C4-2B (cell line): ENCODE measurements around the gene PCDHGA6.
"Not testable (repeated sequence)": the region's sequence is repeated elsewhere in the genome, so short reads cannot be mapped to it uniquely, and the experiment has no call there.

Experiments
- CTCF ChIP-seq: fragments of 450-650 bp; conservative IDR thresholded peaks from 2 replicates; pipeline ENCODE4 v1.5.1; 2017; ENCODE audit warnings: mild to moderate bottlenecking
- ZFX ChIP-seq: fragments of 450-650 bp; IDR thresholded peaks from 2 replicates; pipeline ENCODE4 v1.6.1; 2017

- not testable (repeated sequence) for TF ChIP-seq CTCF, ZFX
Observed at GRCh38 chr5:141332571-141332970, 41.1 kb upstream of the PCDHGA6 start.
